ENCODE results near the gene FGG. TPM values are rescaled to one million over a fixed set of nuclear protein-coding genes. Genes with fewer than 3 reads are reported as not detected.

The FGG gene
- total and polyA plus RNA-seq, 2 of the 13 experiments (the other 11 are each of a cell fraction or from before 2014, with no cell fraction given) = 1,037 to 2,423 TPM

- TF ChIP-seq ZNF513 (CRISPR knock-in tag; conservative IDR thresholded peaks at IDR 0.05) (no peak), NCOR1 (IDR thresholded peaks at IDR 0.05; ENCODE audit: borderline replicate concordance, low read length) (peak; percentile 97; the same call in 1 of the 2 replicates), ZNF251 (CRISPR knock-in tag; IDR thresholded peaks at IDR 0.05) (no peak), GATAD2A (CRISPR knock-in tag; IDR thresholded peaks at IDR 0.05) (peak; percentile 90), HDAC1 (CRISPR knock-in tag; IDR thresholded peaks at IDR 0.05) (peak; percentile 74), ISL2 (CRISPR knock-in tag; IDR thresholded peaks at IDR 0.05) (peak; percentile 90), IRF2 (CRISPR knock-in tag; IDR thresholded peaks at IDR 0.05) (peak; percentile 76), CBFB (CRISPR knock-in tag; IDR thresholded peaks at IDR 0.05) (no peak), ZKSCAN5 (CRISPR knock-in tag; IDR thresholded peaks at IDR 0.05) (no peak), RAD21 (CRISPR knock-in tag; IDR thresholded peaks at IDR 0.05) (no peak), CEBPG (CRISPR knock-in tag; IDR thresholded peaks at IDR 0.05) (peak; percentile 50; the same call in 1 of the 2 replicates)
- TF ChIP-seq, protein P1, sequence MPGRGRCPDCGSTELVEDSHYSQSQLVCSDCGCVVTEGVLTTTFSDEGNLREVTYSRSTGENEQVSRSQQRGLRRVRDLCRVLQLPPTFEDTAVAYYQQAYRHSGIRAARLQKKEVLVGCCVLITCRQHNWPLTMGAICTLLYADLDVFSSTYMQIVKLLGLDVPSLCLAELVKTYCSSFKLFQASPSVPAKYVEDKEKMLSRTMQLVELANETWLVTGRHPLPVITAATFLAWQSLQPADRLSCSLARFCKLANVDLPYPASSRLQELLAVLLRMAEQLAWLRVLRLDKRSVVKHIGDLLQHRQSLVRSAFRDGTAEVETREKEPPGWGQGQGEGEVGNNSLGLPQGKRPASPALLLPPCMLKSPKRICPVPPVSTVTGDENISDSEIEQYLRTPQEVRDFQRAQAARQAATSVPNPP (CRISPR knock-in tag; IDR thresholded peaks at IDR 0.05) = peak; percentile 59; the same call in 1 of the 2 replicates
- TF ChIP-seq, protein P2, sequence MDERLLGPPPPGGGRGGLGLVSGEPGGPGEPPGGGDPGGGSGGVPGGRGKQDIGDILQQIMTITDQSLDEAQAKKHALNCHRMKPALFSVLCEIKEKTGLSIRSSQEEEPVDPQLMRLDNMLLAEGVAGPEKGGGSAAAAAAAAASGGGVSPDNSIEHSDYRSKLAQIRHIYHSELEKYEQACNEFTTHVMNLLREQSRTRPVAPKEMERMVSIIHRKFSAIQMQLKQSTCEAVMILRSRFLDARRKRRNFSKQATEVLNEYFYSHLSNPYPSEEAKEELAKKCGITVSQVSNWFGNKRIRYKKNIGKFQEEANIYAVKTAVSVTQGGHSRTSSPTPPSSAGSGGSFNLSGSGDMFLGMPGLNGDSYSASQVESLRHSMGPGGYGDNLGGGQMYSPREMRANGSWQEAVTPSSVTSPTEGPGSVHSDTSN (CRISPR knock-in tag; IDR thresholded peaks at IDR 0.05) = peak; percentile 61
- TF ChIP-seq, protein P3, sequence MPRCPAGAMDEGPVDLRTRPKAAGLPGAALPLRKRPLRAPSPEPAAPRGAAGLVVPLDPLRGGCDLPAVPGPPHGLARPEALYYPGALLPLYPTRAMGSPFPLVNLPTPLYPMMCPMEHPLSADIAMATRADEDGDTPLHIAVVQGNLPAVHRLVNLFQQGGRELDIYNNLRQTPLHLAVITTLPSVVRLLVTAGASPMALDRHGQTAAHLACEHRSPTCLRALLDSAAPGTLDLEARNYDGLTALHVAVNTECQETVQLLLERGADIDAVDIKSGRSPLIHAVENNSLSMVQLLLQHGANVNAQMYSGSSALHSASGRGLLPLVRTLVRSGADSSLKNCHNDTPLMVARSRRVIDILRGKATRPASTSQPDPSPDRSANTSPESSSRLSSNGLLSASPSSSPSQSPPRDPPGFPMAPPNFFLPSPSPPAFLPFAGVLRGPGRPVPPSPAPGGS (CRISPR knock-in tag; IDR thresholded peaks at IDR 0.05) = no peak
- TF ChIP-seq, protein P4, sequence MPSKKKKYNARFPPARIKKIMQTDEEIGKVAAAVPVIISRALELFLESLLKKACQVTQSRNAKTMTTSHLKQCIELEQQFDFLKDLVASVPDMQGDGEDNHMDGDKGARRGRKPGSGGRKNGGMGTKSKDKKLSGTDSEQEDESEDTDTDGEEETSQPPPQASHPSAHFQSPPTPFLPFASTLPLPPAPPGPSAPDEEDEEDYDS (CRISPR knock-in tag; IDR thresholded peaks at IDR 0.05) = peak; percentile 46; the same call in 1 of the 2 replicates
- TF ChIP-seq, protein P5, sequence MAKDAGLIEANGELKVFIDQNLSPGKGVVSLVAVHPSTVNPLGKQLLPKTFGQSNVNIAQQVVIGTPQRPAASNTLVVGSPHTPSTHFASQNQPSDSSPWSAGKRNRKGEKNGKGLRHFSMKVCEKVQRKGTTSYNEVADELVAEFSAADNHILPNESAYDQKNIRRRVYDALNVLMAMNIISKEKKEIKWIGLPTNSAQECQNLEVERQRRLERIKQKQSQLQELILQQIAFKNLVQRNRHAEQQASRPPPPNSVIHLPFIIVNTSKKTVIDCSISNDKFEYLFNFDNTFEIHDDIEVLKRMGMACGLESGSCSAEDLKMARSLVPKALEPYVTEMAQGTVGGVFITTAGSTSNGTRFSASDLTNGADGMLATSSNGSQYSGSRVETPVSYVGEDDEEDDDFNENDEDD (CRISPR knock-in tag; IDR thresholded peaks at IDR 0.05; ENCODE audit: borderline replicate concordance) = no peak
- TF ChIP-seq, protein P6, sequence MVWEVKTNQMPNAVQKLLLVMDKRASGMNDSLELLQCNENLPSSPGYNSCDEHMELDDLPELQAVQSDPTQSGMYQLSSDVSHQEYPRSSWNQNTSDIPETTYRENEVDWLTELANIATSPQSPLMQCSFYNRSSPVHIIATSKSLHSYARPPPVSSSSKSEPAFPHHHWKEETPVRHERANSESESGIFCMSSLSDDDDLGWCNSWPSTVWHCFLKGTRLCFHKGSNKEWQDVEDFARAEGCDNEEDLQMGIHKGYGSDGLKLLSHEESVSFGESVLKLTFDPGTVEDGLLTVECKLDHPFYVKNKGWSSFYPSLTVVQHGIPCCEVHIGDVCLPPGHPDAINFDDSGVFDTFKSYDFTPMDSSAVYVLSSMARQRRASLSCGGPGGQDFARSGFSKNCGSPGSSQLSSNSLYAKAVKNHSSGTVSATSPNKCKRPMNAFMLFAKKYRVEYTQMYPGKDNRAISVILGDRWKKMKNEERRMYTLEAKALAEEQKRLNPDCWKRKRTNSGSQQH (CRISPR knock-in tag; IDR thresholded peaks at IDR 0.05; ENCODE audit: low read depth) = no peak
- TF ChIP-seq, protein P7, sequence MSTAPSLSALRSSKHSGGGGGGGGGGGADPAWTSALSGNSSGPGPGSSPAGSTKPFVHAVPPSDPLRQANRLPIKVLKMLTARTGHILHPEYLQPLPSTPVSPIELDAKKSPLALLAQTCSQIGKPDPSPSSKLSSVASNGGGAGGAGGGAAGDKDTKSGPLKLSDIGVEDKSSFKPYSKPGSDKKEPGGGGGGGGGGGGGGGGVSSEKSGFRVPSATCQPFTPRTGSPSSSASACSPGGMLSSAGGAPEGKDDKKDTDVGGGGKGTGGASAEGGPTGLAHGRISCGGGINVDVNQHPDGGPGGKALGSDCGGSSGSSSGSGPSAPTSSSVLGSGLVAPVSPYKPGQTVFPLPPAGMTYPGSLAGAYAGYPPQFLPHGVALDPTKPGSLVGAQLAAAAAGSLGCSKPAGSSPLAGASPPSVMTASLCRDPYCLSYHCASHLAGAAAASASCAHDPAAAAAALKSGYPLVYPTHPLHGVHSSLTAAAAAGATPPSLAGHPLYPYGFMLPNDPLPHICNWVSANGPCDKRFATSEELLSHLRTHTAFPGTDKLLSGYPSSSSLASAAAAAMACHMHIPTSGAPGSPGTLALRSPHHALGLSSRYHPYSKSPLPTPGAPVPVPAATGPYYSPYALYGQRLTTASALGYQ (CRISPR knock-in tag; IDR thresholded peaks at IDR 0.05) = peak; percentile 88
- TF ChIP-seq, protein P8, sequence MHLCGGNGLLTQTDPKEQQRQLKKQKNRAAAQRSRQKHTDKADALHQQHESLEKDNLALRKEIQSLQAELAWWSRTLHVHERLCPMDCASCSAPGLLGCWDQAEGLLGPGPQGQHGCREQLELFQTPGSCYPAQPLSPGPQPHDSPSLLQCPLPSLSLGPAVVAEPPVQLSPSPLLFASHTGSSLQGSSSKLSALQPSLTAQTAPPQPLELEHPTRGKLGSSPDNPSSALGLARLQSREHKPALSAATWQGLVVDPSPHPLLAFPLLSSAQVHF (CRISPR knock-in tag; IDR thresholded peaks at IDR 0.05) = no peak
These were observed 47.6 kb upstream of the FGG start (continued) for GRCh38 chr4:154660052-154660451.

All from HepG2 (cell line).